ENCODE measurements around the gene CHIT1.

DNA sequence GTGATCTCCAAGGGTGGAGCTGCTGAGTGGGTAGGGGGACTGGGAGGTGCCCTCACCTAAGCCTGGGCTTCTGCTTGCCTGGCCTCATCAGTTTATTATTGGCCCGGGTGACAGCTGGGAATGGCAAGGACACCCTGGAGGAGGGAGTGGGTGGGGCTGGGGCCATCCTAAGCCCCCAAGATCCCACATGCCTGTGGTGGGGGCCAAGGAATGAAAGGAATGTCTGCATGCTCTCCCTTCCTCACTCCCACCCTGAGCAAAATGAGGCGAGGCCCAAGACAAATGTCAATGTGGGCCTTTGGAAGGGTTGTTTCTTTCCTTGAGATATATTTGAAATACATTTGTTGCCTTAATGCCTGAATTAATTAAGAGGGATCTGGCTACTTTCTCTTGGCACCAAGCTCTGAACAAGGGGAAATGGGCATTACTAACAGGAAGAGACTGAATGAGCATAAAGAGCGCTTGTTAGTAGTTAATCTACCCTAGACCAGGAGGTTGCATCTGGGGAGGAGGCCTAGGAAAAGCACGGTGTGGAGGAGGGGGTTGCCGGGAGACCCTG, 23.3 kb downstream of the CHIT1 start:
- TF ChIP-seq, protein P1, sequence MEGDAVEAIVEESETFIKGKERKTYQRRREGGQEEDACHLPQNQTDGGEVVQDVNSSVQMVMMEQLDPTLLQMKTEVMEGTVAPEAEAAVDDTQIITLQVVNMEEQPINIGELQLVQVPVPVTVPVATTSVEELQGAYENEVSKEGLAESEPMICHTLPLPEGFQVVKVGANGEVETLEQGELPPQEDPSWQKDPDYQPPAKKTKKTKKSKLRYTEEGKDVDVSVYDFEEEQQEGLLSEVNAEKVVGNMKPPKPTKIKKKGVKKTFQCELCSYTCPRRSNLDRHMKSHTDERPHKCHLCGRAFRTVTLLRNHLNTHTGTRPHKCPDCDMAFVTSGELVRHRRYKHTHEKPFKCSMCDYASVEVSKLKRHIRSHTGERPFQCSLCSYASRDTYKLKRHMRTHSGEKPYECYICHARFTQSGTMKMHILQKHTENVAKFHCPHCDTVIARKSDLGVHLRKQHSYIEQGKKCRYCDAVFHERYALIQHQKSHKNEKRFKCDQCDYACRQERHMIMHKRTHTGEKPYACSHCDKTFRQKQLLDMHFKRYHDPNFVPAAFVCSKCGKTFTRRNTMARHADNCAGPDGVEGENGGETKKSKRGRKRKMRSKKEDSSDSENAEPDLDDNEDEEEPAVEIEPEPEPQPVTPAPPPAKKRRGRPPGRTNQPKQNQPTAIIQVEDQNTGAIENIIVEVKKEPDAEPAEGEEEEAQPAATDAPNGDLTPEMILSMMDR (IDR thresholded peaks at IDR 0.05; ENCODE audit: insufficient read depth, low read depth, low read length) = no peak
- TF ChIP-seq EZH2 (IDR thresholded peaks at IDR 0.05; ENCODE audit: insufficient read depth, low read length) = no peak

Data from astrocyte (in vitro differentiated cells and primary cell).